GM12892 (cell line): Measurements from ENCODE around the gene ELAPOR1.

ENCODE experiments used
- POLR2A ChIP-seq: IDR thresholded peaks from 2 replicates; pipeline ENCODE4 v1.6.1; 2011; ENCODE audit warnings: low read depth, low read length, control low read depth
- POLR2AphosphoS5 ChIP-seq: IDR thresholded peaks from 2 replicates; pipeline ENCODE4 v1.6.1; 2011; ENCODE audit warnings: low read depth, low read length, control low read depth
- TAF1 ChIP-seq: IDR thresholded peaks from 2 replicates; pipeline ENCODE4 v1.6.1; 2011; ENCODE audit warnings: low read depth, mild to moderate bottlenecking, control low read depth, low read length, borderline replicate concordance

- TF ChIP-seq POLR2A (no peak), POLR2AphosphoS5 (no peak), TAF1 (no peak)
These were observed 20.5 kb downstream of the ELAPOR1 start for GRCh38 chr1:109134423-109134822.
